Stimulated activated CD8-positive, alpha-beta memory T cell treated with anti-CD3 and anti-CD28 coated beads, Interleukin-12 subunit alpha, Interleukin-12 subunit beta, amount 100 ng/mL, for 24 hours (primary cell): ENCODE results near the gene DGKI.

ENCODE experiments used
- DNase-seq: peaks from one replicate; pipeline ENCODE4 v3.0.0-alpha.2; 2020; ENCODE audit errors: extremely low read depth

DGKI gene

GRCh38 chr7:137787301-137787976, 59.3 kb downstream of the DGKI start:
- no peak for DNase-seq

- DNase-seq, result no peak
Measured at GRCh38 chr7:137778511-137778910, 68.3 kb downstream of the DGKI start.

DNA sequence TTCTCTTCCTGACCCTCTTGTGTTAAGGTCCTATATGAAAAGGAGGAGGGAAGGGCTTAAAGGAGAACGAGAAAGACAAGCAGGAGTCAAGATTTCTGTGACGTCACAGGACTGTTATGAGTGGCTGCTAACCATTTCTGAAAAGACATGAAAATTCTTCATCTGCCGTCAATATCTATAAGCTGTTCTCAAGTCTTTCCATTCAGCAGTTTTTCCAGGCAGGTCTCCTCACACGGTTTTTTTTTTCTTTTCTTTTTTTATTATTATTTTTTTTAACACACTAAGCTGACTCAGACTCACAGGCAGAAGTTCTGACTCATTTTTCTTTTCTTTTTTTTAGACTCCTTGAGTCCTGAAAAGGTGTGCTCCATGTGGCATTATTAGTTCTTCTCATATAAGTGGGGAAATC, 72.0 kb downstream of the DGKI start:
- DNase-seq, result no peak

DNA sequence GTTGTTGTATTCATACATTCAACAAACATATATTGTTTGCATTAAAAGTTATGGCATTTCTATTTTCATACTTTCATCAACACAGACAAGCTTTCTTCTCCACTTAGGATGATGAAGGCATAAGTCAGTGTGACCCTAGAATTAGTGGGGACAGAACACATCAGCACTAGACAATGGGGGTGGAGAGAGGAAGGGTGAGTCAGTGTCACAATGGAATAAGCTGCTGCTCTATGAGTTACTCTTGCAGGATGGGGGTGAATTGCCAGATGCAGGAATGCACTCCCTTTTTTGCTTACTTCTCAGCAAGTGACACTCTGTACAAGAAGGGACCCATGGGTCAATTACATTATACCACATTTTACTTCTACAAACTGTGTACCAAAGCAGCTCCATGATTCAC, 74.0 kb downstream of the DGKI start:
- no peak for DNase-seq

DNA sequence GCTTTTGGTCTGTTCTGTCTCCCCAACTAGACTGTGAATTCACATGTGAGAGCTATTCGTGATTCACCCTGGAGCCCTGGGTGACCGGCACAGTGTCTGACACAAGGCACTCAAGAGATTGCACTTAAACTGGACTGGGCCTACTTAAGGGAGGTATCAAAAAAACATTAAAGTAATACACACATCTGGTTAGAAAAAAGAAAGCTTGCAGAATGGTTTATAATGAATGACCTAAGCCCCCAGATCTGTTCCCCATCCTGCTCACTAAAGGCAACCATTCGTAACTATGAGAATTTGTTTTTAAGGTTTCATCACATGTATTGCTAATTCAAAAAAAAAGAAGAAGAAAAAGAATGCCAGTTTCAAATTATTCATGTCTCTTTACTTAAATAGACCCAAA, 74.5 kb downstream of the DGKI start:
- no peak for DNase-seq

- DNase-seq, result no peak
Measured at GRCh38 chr7:137771679-137772078, 75.1 kb downstream of the DGKI start.

DNA sequence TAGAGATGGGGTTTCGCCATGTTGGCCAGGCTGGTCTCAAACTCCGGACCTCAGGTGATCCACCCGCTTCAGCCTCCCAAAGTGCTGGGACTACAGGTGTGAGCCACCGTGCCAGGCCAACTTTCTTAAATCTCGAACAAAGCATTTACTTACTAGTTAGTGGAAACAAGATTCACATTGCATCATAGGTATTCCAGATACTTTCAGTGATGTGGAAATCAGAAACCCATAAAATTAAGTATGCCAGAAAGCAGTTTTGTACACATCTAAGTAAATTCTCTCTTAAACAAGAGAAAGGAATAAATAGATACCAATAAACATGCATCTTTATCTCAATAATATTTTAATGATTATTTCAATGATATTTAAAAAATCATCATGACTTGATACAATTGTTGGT, 75.5 kb downstream of the DGKI start:
- no peak for DNase-seq

- DNase-seq, result no peak
Measured at GRCh38 chr7:137768366-137768765, 78.4 kb downstream of the DGKI start.

GRCh38 chr7:137762334-137762733, 84.4 kb downstream of the DGKI start:
- no peak for DNase-seq

- DNase-seq, result no peak
Measured at GRCh38 chr7:137760111-137760510, 86.7 kb downstream of the DGKI start.

- DNase-seq, result no peak
Measured at GRCh38 chr7:137757146-137757925, 89.4 kb downstream of the DGKI start.

GRCh38 chr7:137755846-137756651, 90.7 kb downstream of the DGKI start:
- DNase-seq, result no peak

DNA sequence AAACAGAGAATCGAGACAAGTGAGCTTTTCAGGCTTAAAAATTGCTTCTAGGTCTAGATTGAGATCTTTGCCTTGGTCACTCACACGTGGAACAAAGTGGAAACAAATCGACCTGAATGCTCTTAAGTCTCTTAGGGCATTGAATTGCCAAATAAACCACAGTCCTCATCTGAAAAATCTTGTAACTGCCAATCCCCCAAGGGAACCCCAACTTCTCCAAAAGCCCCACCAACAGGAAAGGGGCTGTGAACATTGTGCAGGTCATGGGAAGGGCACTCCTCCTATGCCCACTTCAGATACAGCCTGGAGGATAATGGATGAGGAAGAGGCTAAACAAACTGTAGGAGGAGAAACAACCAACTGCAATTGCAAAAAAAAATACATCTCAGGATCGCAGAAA, 91.3 kb downstream of the DGKI start:
- no peak for DNase-seq

DNA sequence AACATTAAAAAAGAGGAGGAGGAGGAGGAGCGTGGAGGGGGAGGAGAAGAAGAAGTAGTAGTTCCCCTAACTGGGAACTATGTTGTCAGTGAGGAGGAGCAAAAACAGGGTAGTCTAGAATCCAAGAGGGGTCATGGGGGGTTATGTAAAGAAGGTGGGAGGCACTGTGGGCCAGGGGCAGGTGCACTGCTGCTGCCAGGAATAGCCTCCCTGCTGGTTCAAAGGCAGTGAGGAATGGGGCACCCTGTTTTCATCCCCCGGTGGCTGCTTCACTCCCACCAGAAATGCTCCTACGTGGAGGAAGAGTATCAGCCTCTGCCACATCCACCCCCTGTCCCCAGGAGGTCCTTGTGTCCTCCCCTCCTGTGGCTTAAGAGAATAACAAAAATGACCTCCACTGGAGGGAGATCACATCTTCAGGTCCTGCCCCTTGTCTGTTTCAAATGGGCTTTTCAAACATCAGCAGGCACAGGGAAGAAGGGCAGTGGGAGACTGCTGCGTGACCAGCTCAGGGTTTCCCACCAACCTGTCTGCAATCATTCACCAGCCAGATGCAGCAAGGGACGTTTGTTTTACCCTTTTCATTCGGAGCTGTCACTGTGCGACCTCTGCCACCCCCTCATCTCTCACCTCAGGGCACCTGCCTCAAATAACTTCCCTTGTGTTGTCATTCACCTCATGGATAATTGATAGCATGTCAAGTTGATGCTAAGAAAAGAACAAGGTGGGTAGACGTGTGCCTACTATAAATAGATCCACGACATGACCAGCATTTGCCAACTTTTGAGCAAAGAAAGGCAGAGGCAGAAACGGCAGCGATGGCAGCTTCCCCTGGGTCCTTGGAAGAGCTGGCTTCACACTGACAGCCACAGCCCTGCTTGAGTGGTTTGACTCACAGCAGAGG, 92.6 kb downstream of the DGKI start:
- no peak for DNase-seq

GRCh38 chr7:137753575-137753947, 93.2 kb downstream of the DGKI start:
- no peak for DNase-seq

DNA sequence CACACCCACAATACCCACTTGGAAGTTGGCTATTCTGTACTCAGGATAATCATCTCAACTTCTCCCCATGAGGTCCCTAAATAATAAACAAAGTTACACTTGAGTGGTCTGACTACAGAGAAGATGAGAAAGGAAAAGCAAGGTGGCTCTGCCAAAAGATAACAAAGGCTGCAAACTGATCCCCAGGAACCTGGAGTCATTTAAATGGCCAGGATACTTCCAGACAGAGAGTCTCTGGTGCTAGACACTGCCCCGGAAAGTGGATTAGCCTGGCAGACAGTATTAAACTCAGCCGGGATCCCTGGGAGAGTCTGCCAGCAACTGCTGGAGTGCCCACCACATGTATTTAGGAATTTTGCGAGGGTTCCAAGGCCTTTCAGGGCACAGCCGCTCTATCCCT, 93.7 kb downstream of the DGKI start:
- no peak for DNase-seq

DNA sequence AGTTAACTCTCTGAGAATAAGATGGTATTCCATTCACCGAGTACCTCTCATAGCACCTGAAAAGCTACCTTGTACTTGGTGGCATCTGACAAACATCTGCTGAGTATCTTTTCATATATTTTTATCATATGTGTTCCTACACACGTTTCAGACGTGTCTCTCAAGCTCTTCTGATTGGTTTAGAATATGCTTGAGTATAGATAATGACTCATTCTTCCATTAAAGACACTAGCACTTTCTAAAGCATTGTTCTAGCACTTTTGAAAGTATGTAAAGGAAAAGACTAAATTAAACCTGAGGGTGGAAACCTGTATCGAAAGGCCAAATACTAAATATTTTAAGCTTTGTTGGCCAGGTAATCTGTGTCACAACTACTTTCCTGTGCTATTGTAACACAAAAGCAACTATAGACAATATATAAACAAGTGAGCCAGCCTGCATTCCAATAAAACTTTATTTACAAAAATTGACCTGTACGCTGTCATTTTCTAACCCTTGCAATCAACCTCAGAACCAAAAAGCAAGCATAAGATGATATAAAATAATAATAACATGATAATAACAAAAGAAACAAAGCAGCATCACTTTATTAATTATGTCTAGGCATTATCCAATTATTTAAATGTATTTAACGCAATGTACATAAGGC, 95.3 kb downstream of the DGKI start:
- DNase-seq, result no peak

GRCh38 chr7:137747359-137748031, 99.3 kb downstream of the DGKI start:
- no peak for DNase-seq

GRCh38 chr7:137743021-137743420, 103.8 kb downstream of the DGKI start:
- no peak for DNase-seq

GRCh38 chr7:137742051-137742450, 104.7 kb downstream of the DGKI start:
- DNase-seq, result no peak

- no peak for DNase-seq
Measured at GRCh38 chr7:137741443-137741842, 105.3 kb downstream of the DGKI start.
